GM21515 (cell line): ENCODE measurements around the gene FZR1.
"Not testable (repeated sequence)": the region's sequence is repeated elsewhere in the genome, so short reads cannot be mapped to it uniquely, and the experiment has no call there.

Experiments used
- ATAC-seq: cut with Tn5 transposase; IDR thresholded peaks from one replicate; pipeline ENCODE4 v1.9.1; 2021; ENCODE audit not compliant: unreplicated experiment

The FZR1 gene

DNA sequence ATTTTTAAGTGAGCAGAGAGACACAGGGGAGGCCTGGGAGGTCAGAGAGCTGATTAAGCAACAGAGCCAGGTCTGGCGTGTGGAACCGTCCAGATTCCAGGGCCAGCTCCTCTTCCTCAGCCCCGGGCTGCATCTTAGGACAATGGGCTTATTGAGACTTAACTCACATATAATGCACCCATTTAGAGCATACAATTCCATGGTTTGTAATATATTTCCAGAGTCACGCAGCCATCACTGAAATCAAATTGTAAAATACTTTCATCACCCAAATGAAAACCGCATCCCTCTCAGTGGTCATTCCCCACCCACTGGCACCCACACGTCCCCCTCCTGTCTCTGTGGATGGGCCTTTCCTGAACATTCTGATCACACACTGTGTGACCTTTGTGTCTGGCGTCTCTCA is 64.5 kb downstream of the FZR1 start:
- ATAC-seq = no peak

DNA sequence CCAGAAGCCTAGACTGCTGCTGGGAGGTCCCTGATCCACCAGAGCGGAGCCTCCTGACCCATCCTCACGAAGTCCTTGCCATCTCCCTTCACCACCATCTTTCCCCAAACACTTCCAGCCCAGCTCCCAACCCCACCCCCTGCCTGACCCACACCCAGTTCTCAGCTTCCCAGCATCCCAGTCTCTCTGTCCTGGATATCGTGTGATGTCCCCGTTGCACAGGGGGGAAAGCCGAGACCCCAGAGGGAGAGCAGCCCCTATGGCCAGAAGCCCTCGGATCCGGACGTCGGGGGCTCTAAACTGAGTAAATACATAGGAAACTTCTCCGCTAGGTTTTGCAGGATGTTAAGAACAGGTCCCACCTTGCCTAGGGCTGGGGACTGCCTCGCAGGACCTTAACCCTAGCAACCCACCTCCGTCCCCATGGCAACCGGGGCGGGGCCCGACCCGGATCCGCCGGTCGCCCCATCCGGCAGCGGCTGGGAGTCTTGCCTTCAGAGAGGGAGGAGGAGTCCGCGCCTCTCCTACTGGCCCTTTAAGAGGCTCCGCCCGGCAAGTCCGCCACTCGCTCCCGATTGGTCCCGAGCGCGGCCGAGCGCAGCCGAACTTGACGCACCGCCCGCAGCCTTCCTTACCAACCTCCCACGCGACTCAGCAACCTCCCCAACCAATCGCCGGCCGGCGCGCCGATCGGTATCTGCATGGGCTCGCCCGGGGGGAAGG is 66.2 kb downstream of the FZR1 start:
- peak; percentile 90 for ATAC-seq

DNA sequence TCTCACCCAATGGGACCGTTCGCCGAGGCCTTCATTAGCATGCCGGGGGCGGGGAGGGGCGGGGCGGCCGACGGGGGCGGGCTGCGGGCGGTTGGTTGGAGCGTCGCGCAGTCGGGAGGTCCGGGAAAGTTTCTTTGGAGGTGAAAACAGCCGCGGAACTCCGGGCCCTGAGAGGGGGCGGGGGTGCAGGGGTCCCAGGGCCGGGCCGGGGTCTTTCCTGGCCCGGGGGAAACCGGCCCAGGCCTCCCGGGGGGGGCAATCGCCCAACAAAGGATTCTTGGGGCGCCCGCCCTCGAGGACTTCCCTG is 66.7 kb downstream of the FZR1 start, which contains the start of gene HMG20B:
TSS of gene HMG20B (plus strand) at position 90 of the 307 bp plus-strand sequence. CDS start 366 bp downstream, outside the sequence.
- ATAC-seq = no peak

DNA sequence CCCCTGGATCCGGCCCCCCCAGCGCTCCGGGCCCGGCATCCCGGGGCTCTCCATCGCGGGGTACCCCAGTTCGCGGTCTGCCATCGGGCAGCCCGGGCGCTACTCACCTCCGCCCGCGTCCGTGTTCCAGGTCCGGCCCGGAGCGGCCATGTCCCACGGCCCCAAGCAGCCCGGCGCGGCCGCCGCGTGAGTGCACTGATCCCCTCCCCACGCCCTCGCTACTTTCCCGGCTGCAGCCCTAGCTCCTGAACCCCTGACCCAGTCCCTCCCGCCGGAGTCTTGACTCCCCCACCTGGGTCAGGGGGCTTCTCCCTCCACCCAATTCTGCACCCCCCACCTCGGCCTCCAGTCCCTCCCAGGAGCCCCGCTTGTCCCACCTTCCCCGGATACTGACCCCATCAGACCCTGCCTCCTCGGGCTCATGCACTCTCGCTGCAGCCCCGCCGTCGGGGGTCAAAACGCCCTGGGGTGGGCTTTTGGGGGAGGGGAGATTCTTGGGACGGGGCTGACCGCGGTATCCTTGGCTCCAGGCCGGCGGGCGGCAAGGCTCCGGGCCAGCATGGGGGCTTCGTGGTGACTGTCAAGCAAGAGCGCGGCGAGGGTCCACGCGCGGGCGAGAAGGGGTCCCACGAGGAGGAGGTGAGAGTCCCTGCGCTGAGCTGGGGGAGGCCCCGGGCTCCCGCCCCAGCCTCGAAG is 67.2 kb downstream of the FZR1 start:
- peak; percentile 7 for ATAC-seq

DNA sequence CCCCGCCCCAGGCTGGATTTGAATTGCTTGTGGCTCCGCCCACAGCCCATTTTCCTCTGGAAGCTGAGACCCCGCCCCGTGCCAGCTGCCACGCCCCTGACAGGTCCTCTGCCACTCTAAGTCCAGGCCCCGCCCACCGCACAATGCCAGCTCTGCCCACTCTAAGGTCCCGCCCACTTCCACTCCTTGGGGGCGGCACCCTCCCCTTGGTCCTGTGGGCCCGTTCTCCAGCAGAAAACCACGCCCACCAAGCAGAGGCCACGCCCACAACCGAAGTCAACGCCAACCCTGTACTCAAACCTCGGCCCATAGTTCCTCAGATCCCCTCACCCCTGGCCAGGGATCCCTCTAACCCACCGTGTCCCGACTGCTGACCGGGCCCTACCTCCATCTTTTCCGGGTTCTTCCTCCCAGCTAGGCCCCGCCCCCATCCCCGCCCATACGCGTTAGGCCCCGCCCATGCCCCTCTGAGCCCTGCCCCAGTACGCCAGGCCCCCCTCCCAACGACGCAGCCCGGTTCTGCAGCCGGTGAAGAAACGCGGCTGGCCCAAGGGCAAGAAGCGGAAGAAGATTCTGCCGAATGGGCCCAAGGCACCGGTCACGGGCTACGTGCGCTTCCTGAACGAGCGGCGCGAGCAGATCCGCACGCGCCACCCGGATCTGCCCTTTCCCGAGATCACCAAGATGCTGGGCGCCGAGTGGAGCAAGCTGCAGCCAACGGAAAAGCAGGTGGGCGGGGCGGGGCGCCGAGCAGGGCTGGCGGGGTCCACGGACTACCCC is 67.9 kb downstream of the FZR1 start:
- ATAC-seq = no peak

DNA sequence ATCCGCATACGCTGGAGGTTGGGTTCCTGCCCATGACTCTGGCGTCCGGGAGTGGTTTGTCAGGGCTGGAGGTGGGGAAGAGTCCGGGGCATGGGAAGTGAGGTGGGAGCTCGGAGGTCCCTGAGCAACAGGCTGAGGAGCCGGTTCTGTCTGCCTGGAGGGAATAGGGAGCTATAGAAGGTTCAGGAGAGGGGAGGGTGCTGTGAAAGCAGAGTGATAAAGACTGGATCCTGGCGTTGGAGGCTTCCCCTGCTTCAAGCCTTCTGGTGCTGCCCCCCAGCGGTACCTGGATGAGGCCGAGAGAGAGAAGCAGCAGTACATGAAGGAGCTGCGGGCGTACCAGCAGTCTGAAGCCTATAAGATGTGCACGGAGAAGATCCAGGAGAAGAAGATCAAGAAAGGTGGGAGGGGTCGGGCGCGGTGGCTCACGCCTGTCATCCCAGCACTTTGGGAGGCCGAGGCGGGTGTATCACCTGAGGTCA is 69.2 kb downstream of the FZR1 start:
- no peak for ATAC-seq

DNA sequence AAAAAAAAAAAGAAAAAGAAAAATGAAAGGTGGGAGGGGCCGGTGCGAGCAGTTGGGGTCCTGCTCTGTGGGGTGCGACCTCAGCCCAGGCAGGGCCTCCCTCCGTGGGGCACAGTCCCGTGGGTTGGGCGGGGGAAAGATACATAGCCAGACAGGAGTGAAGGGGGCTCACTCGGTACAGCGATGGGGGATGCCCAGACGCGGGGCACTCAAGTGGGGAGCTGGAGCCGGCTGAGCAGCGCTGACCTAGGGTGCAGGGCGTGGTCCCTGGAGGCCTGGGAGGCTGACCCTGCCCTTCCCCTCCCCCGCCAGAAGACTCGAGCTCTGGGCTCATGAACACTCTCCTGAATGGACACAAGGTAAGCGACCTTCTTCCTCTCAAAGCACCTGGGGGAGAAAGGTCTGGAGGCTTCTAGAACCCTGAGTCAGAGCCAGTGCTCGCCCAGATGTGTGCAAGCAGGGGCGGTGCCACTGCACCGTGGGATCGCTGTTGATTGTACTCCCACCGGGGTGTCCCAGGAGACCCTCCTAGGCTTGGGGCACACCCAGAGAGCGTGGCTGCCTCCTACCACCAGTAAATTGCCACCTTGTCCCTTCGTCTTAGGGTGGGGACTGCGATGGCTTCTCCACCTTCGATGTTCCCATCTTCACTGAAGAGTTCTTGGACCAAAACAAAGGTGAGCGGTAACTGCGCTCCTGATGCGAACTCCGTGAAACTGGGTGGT is 70.0 kb downstream of the FZR1 start:
- no peak for ATAC-seq

DNA sequence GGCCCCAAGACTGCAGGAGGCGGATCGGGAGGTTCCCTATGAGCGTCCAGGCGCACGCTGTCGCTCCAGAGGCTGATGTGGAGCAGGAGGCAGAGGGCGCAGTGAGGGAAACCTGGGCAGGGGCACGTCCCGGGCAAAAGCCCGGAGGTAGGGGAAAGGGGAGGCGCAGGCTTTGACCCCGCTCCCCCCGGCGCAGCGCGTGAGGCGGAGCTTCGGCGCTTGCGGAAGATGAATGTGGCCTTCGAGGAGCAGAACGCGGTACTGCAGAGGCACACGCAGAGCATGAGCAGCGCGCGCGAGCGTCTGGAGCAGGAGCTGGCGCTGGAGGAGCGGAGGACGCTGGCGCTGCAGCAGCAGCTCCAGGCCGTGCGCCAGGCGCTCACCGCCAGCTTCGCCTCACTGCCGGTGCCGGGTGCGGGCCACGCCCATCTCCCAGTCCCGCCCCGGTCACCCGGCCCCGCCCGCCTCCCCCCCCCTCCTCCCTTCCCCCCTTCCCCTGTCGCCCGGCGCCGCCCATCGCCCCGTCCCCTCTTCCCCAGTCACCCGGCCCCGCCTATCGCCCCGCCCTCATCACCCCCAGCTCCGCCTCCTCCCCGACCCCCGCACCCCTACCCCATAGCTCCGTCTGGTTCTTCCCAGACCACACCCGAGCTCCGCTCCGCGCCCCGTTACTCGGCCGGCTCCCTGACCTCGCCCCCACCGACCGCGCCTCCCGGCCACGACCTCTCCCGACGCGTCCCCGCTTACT is 70.8 kb downstream of the FZR1 start:
- ATAC-seq = no peak

DNA sequence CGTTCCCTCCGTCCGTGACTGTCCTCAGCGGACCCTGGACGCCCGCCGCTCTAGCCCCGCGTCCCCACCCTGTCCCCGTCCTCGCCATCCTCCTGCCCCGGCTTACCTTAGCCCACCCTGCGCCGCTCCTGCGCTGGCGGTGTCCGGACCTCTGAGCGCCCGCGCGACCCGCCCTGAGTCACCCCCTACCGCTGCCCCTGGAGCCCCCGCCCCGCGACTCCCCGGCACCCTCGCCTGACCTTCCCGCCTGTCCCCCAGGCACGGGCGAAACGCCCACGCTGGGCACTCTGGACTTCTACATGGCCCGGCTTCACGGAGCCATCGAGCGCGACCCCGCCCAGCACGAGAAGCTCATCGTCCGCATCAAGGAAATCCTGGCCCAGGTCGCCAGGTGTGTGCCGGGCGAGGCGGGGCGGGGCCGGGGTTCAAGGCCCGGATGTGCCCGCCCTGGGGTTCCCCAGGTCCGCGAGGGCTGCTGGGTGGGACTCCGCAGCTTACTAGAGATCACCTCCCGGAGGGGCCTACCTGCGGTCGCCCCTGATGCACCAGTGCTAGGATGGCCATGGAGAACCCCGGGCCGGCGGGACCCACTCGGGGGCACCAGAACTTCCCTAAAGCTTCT is 71.7 kb downstream of the FZR1 start:
- no peak for ATAC-seq

DNA sequence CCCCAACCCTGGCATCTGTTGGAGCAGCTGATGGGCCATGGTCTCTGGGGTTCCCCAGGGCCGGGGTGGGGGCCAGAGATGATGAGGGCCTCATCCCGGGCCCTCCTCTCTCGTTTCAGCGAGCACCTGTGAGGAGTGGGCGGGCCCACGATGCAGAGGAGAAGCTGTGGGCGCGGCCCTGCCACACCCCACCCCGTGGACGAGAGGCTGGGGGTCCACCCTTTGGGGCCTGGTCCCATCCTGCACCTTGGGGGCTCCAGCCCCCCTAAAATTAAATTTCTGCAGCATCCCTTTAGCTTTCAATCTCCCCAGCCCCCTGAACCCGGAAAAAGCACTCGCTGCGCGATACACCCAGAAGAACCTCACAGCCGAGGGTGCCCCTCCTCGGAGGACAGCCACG is 72.3 kb downstream of the FZR1 start:
- no peak for ATAC-seq

DNA sequence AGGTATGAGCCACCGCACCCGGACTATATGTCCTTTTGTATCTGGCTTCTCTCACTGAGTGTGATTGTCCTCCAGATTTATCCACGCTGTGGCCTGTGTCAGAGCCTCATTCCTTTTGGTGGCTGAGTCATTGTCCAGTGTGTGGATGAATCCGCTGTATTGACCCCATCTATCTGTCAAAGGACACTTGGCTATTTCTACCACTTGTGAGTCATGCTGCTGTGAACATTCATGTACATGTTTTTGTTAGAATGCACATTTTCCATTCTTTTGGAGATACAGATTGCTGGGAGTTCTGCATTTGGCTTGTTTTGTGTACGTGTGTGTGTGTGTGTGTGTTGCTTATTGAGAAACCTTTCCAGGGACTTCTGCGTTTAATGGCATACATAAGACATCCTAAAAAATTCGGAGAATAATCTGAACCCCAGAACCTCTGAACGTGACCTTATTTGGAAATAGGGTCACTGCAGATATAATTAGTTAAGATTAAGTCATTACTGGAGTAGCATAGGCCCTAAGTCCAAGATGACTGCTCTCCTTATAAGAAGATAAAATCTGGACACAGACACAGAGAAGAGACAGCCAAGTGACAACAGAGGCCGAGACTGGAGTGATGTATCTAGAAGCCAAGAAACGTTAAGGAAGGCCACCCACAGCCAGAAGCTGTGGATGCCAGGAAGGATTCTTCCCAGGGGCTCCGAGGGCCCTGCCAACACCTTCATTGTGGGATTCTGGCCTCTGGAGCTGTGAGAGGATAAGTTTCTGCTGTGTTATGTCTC is 74.2 kb downstream of the FZR1 start:
- no peak for ATAC-seq

DNA sequence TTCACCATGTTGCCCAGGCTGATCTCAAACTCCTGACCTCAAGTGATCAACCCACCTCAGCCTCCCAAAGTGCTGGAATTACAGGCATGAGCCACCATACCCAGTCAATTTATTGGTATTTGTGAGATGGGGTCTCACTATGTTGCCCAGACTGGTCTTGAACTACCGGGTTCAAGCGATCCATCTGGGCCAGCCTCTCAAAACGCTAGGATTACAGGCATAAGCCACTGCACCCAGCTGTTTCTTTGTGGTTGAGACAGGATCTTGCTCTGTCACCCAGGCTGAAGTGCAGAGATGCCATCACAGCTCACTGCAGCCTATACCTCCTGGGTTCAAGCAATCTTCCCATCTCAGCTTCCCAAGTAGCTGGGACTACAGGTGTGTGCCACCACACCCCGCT is 75.7 kb downstream of the FZR1 start:
- ATAC-seq = not testable (repeated sequence)

DNA sequence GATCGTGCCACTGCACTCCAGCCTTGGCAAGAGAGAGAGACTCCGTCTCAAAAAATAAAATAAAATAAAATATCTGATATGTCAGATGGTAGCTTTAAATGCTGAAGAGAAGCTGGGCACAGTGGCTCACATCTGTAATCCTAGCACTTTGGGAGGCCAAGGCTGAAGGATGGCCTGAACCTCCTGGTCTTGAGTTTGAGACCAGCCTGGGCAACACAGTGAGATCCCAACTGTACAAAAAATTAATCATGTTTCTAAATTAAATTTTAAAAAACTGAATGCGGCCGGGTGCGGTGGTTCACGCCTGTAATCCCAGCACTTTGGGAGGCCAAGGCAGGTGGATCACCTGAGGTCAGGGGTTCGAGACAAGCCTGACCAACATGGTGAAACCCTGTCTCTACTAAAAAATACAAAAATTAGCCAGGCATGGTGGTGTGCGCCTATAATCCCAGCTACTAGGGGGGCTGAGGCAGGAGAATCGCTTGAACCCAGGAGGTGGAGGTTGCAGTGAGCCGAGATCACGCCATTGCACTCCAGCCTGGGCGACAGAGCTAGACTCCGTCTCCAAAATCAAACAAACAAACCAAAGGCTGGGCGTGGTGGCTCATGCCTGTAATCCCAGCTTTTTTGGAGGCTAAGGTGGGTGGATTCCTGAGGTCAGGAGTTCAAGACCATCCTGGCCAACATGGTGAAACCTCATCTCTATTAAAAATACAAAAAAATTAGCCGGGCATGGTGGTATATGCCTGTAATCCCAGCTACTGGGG is 78.1 kb downstream of the FZR1 start:
- not testable (repeated sequence) for ATAC-seq

DNA sequence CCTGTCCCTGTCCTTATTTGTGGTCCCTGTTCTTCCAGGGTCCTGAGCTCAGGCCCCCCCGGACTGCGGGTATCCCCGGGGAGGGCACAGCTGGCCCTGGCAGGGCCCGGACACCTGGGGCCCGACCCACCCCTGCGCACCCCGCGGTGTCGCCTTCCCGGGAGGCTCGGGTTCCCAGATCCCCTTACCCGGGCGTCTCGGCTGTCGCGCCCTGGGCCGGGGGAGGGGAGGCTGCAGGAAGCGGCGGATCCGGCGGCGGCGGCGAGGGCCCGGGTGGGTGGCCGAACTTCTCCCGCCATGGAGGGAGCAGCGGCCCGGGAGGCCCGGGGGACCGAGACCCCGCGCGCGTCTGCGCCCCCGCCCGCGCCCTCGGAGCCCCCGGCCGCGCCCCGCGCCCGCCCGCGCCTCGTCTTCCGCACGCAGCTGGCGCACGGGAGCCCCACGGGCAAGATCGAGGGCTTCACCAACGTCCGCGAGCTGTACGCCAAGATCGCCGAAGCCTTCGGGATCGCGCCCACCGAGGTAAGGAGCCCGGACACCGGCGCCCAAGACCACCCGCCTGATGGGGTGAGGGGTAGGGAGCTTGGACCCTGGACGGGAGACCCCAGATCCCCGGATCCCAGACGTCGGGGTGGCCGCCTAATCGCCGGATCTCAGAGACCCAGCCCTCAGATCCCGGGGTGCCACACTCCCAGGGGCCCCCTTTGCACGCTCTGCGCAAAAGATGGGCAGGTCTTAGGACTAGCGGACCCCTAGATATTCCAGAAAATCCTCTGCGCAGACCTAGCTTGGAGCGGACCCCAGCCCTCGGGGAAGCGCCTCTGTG is 79.4 kb downstream of the FZR1 start, which contains the start of gene GIPC3:
TSS of gene GIPC3 (plus strand) at position 178 of the 826 bp plus-strand sequence. CDS start at position 298, 120 bp downstream.
- ATAC-seq = no peak

DNA sequence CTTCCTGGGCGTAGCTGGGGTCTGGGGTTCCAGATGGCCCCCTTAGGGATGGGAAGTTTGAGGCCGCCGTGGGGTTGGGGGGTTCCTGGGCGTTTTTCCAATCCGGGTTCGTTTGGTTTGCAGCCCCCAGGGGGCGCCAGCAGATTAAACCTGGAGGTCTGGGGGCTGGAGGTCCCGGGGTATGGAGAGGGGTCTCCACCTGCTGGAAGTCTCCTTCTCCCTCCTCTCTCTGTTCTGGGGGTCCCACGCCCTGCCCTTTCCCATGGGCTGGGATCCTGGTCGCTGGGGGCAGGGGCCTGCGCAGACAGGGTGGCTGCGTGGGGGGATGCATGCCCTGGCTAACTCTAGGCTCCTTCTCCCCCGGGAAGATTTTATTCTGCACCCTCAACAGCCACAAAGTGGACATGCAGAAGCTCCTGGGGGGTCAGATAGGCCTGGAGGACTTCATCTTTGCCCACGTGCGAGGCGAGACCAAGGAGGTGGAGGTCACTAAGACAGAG is 80.1 kb downstream of the FZR1 start:
- ATAC-seq = no peak

DNA sequence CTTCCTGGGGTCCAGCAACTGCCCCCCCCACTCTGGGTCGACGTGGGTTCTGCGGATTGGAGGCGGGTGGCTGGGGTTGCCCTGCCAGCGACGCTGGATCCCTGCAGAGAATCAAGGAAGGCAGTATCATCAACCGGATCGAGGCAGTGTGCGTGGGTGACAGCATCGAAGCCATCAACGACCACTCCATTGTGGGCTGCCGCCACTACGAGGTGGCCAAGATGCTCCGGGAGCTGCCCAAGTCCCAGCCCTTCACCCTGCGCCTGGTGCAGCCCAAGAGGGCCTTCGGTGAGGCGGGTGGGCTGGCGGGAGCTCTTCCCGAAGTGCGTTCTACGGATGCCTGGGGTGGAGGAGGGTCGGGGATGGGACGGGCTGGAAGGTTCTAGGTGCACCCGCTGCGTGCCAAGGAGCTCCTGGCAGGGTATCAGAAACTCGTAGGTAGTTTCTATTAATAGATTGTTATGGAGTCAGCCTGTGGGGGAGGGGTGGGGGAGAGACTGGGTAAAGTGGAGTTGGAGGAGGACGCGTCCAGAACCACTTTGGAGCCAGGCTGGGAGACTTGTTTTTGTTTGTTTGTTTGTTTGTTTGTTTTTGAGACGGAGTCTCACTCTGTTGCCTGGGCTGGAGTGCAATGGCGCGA is 80.7 kb downstream of the FZR1 start:
- ATAC-seq = no peak
